Fibroblast of the conjunctiva (primary cell): Measurements from ENCODE around the gene KATNAL1.
"Not testable (repeated sequence)": the region's sequence is repeated elsewhere in the genome, so short reads cannot be mapped to it uniquely, and the experiment has no call there.

ENCODE experiments used
- DNase-seq: peaks from one replicate; pipeline ENCODE4 v3.0.0-alpha.2; 2010; ENCODE audit warnings: low read depth

The KATNAL1 gene

GRCh38 chr13:30211745-30212144, 95.6 kb downstream of the KATNAL1 start:
- DNase-seq: no peak

GRCh38 chr13:30204564-30204963, 102.8 kb downstream of the KATNAL1 start:
- no peak for DNase-seq

- DNase-seq: no peak
These were observed 111.3 kb downstream of the KATNAL1 start for GRCh38 chr13:30196025-30196424.

GRCh38 chr13:30194906-30195305, 112.4 kb downstream of the KATNAL1 start:
- DNase-seq: no peak

GRCh38 chr13:30193279-30194234, 113.8 kb downstream of the KATNAL1 start:
- DNase-seq: no peak

- DNase-seq: no peak
These were observed 114.8 kb downstream of the KATNAL1 start for GRCh38 chr13:30192320-30193093.

GRCh38 chr13:30191491-30192100, 115.8 kb downstream of the KATNAL1 start:
- no peak for DNase-seq

GRCh38 chr13:30186634-30187415, 120.5 kb downstream of the KATNAL1 start:
- no peak for DNase-seq

- DNase-seq: no peak
These were observed 125.3 kb downstream of the KATNAL1 start for GRCh38 chr13:30181888-30182651.

- DNase-seq: no peak
These were observed 127.6 kb downstream of the KATNAL1 start for GRCh38 chr13:30179597-30180276.

- no peak for DNase-seq
These were observed 128.4 kb downstream of the KATNAL1 start for GRCh38 chr13:30178976-30179375.

GRCh38 chr13:30175166-30175565, 132.2 kb downstream of the KATNAL1 start:
- no peak for DNase-seq

GRCh38 chr13:30174250-30174649, 133.1 kb downstream of the KATNAL1 start:
- not testable (repeated sequence) for DNase-seq

GRCh38 chr13:30173303-30173610, 134.1 kb downstream of the KATNAL1 start:
- DNase-seq: no peak

GRCh38 chr13:30172593-30173302, 134.6 kb downstream of the KATNAL1 start:
- no peak for DNase-seq

GRCh38 chr13:30170569-30170968, 136.8 kb downstream of the KATNAL1 start:
- DNase-seq: no peak

GRCh38 chr13:30169442-30169841, 137.9 kb downstream of the KATNAL1 start:
- DNase-seq: no peak

- no peak for DNase-seq
These were observed 141.6 kb downstream of the KATNAL1 start for GRCh38 chr13:30165796-30166195.

- DNase-seq: no peak
These were observed 142.3 kb downstream of the KATNAL1 start for GRCh38 chr13:30165071-30165470.

GRCh38 chr13:30164146-30164545, 143.2 kb downstream of the KATNAL1 start:
- no peak for DNase-seq
